Measurements from ENCODE around the gene MTMR6. TPM values are rescaled to one million over a fixed set of nuclear protein-coding genes. Genes with fewer than 3 reads are reported as not detected.
"Not testable (repeated sequence)": the region's sequence is repeated elsewhere in the genome, so short reads cannot be mapped to it uniquely, and the experiment has no call there.

MTMR6 gene
- total RNA-seq, 4 donors from 2014 or later = 25.1 to 34.1 (median 28.5) TPM

GRCh38 chr13:25319771-25320170, 32.5 kb upstream of the MTMR6 start:
- no peak for TF ChIP-seq CTCF (IDR thresholded peaks at IDR 0.05)
- TF ChIP-seq POLR2A (IDR thresholded peaks at IDR 0.05) = no peak
- no peak for DNase-seq

GRCh38 chr13:25318946-25319345, 31.7 kb upstream of the MTMR6 start:
- 96% methylated on average over 4 of the region's 4 CpGs for WGBS, 2 donors
- H3K27ac ChIP-seq; H3K27me3 ChIP-seq; H3K4me1 ChIP-seq; H3K9me3 ChIP-seq; DNase-seq; H3K4me3 ChIP-seq (replicated peaks in 1 of 3); intact Hi-C loops (cut with DNase I): not testable (repeated sequence)
- H3K36me3 ChIP-seq = peaks cover 28 to 39% of the 10 kb centered on the region in 2 donors

More at GRCh38 chr13:25319771-25320170, 32.5 kb upstream of the MTMR6 start:
- intact Hi-C loops (cut with DNase I) = no loop called here
- H3K4me3 ChIP-seq (replicated peaks in 1 of 3) = no peak overlapping the region
- peaks cover 0 to 4% of the 10 kb centered on the region in 2 donors for H3K4me1 ChIP-seq
- peaks cover 22 to 31% of the 10 kb centered on the region in 2 donors for H3K36me3 ChIP-seq
- no peaks in the 10 kb centered on the region for H3K27me3 ChIP-seq
- H3K9me3 ChIP-seq = no peaks in the 10 kb centered on the region
- no peak overlapping the region for H3K27ac ChIP-seq
- WGBS, 2 donors = 95% methylated on average over 1 of the region's 1 CpG

- TF ChIP-seq CTCF (IDR thresholded peaks at IDR 0.05) = no peak
- Histone ChIP-seq H3K9me3 (no peaks in the 10 kb centered on the region), H3K4me3 (replicated peaks in 1 of 3) (no peak overlapping the region), H3K27me3 (no peaks in the 10 kb centered on the region), H3K36me3 (peaks cover 33 to 43% of the 10 kb centered on the region in 2 donors), H3K27ac (no peak overlapping the region), H3K4me1 (peaks cover 14 to 22% of the 10 kb centered on the region in 2 donors)
- no peak for DNase-seq
- intact Hi-C loops (cut with DNase I) = no loop called here
- WGBS, 2 donors = 97 to 98% methylated on average over 3 of the region's 3 CpGs
Observed at GRCh38 chr13:25310891-25311290, 23.6 kb upstream of the MTMR6 start.

GRCh38 chr13:25306671-25307464, 19.6 kb upstream of the MTMR6 start:
- Histone ChIP-seq H3K9me3 (no peaks in the 10 kb centered on the region), H3K27ac (peak overlapping the region; percentile 55 to 74 (median 71)), H3K36me3 (peaks cover 0 to 19% of the 10 kb centered on the region in 2 donors), H3K27me3 (no peaks in the 10 kb centered on the region), H3K4me1 (peaks cover 34 to 56% of the 10 kb centered on the region in 2 donors), H3K4me3 (replicated peaks in 1 of 3) (no peak overlapping the region)
- intact Hi-C loops (cut with DNase I) = no loop called here
- 88 to 90% methylated on average over 7 of the region's 7 CpGs for WGBS, 2 donors
- no peak for DNase-seq
- TF ChIP-seq CTCF (IDR thresholded peaks at IDR 0.05) (no peak), POLR2A (IDR thresholded peaks at IDR 0.05) (no peak)

- no peak for DNase-seq
- intact Hi-C loops (cut with DNase I) = no loop called here
- no peaks in the 10 kb centered on the region for H3K36me3 ChIP-seq
- peak overlapping the region; percentile 60 to 96 (median 78) for H3K4me3 ChIP-seq (replicated peaks in 1 of 3)
- H3K9me3 ChIP-seq = no peaks in the 10 kb centered on the region
- WGBS, 2 donors = 6 to 7% methylated on average over 7 of the region's 7 CpGs
- peaks cover 30 to 47% of the 10 kb centered on the region in 2 donors for H3K4me1 ChIP-seq
- no peaks in the 10 kb centered on the region for H3K27me3 ChIP-seq
- H3K27ac ChIP-seq = peak overlapping the region; percentile 86 to 91 (median 90)
- no peak for TF ChIP-seq CTCF (IDR thresholded peaks at IDR 0.05)
- no peak for TF ChIP-seq POLR2A (IDR thresholded peaks at IDR 0.05)
Observed at GRCh38 chr13:25302121-25302520, 14.8 kb upstream of the MTMR6 start.

Data from thyroid gland (tissue), 4 donors.